NCI-H2171 treated with DMSO at 0.1 percent for 48 hours (cell line): ENCODE results near the gene NPIPA3.
"Not testable (repeated sequence)": the region's sequence is repeated elsewhere in the genome, so short reads cannot be mapped to it uniquely, and the experiment has no call there.

Experiments used
- DNase-seq: peaks from one replicate; lab custom pipeline; 2025; lab: John Stamatoyannopoulos, UW

Gene NPIPA3

GRCh38 chr16:14742273-14743128 lies 39.3 kb downstream of the NPIPA3 start, which contains the start of gene NPIPA2:
TSS of gene NPIPA2 (plus strand) at chr16:14742533. CDS start at chr16:14748066, 5,533 bp downstream.
- DNase-seq, result not testable (repeated sequence)

- not testable (repeated sequence) for DNase-seq
Observed at GRCh38 chr16:14773654-14774053, 70.4 kb downstream of the NPIPA3 start.

GRCh38 chr16:14775624-14776023 lies 72.4 kb downstream of the NPIPA3 start:
- DNase-seq, result not testable (repeated sequence)
